Thyroid gland (tissue), 4 donors: ENCODE measurements around the gene SP5.

Source experiments
- CTCF ChIP-seq, 6 experiments: fragments of 200-600 bp in 3 of 6; fragments of 450-650 bp in 3 of 6; sonication (generic) in 3 of 6; IDR thresholded peaks; one replicate each; pipeline ENCODE4 v1.5.1; 2016 to 2019; ENCODE audit warnings: antibody characterized with exemption in 6 of 6, mild to moderate bottlenecking in 2 of 6, inconsistent platforms in 1 of 6, moderate library complexity in 1 of 6
- POLR2A ChIP-seq, 2 donors: fragments of 450-650 bp; IDR thresholded peaks; one replicate each; pipeline ENCODE4 v1.6.1; 2017; ENCODE audit warnings: antibody characterized with exemption in 2 of 2, mild to moderate bottlenecking in 2 of 2, moderate library complexity in 1 of 2

DNA sequence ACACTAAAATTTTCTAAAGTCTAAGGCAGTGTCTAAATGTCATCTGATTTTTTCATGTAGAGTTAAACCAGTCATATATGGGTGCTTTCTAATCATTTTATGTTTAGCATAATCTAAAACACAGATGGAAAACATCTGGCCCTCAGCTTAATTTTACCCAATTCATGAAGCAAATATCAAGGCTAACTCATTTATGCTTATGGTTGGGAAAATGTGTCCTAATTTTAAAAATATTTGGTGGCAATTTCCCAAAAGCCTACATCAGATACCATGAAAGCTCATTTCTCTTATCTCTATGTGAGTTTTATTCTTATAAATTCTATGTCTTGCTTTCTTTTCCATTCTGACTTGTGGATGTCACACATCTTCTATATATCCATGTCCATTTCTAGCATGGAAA lies 7.2 kb downstream of the SP5 start:
- TF ChIP-seq CTCF (IDR thresholded peaks at IDR 0.05) (no peak), POLR2A (IDR thresholded peaks at IDR 0.05) (no peak)
